SKM-1 (cell line): Measurements from ENCODE around the gene NHEJ1.

Experiments
- DNase-seq: peaks from one replicate; lab custom pipeline; 2025; ENCODE audit not compliant: unreplicated experiment; lab: John Stamatoyannopoulos, UW

Gene NHEJ1

GRCh38 chr2:219059725-219060682, 100.6 kb downstream of the NHEJ1 start:
- no peak for DNase-seq

GRCh38 chr2:219059375-219059724, 101.3 kb downstream of the NHEJ1 start:
- no peak for DNase-seq

DNA sequence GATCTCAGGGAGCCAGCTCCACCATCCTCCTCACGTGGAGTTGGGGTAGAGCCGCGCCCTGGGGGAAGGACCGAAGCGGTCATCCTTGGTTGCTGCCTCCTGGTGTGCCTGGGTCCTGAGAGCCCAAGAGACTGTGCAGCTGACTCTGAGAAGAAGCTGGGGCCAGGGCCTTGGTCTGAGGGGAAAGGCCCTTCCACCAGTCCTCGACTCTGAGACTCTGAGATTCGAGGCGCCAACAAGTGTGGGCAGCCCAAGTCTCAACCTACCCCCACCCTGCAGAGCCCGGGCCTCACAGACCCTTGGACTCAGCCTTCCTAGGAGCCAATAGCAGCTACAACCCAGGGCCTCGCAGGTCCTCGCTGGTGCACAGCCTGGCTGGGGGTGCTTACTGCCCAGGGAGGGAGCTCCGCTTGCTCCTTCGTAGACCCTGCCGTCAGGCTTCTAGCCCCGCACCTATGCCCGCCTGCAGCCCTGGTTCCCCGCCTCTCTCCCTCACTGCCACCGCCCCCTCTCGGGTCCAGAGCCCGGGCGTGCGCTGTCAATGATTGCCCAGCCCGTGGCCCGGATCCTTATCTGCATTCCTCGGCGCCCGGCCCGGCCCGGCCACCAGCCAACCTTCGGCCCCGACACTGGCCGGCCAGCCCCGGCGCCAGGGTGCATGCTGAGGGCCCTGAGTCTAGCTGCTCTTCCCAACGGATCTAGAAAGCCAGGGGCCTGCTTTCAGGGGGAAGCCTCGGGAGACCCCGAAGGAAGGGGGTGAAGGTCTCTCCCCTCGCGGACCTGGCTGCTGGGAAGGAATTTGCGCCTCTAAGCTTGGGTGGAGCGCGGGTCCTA, 101.9 kb downstream of the NHEJ1 start:
- DNase-seq, result no peak

- peak; percentile 19 for DNase-seq
These were observed 102.7 kb downstream of the NHEJ1 start for GRCh38 chr2:219057709-219058540.

DNA sequence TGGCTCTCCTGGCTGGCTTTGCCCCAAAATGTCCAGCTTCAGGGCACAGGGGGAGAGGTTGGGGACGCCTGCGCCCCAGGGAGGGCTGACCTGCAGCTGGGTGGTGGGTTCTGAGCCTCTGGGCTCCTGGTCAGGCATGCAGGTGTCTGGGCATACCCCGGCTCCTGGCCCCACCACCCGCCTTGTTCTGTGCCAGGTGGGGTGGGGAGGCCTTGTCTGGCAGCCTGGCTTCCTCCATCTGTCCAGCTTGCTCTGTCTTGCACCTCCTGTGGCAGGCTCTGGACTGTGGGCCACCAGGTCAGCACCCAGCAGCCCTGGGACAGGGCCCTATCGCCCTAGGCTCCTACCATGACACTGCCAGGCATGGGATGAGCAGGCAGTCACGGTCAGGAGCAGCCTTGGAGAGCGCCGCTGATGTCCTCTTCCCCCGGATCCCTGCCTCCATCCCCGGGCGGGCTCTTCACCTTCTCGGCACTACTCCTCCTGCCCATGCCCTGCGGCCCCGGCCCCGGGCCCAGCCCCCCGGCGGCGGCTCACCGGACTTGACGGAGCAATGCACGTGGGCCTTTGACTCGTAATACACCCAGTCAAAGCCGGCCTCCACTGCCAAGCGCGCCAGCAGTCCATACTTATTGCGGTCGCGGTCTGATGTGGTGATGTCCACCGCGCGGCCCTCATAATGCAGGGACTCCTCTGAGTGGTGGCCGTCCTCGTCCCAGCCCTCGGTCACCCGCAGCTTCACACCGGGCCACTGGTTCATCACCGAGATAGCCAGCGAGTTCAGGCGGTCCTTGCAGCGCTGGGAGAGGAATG, 103.5 kb downstream of the NHEJ1 start:
- DNase-seq, result no peak

DNA sequence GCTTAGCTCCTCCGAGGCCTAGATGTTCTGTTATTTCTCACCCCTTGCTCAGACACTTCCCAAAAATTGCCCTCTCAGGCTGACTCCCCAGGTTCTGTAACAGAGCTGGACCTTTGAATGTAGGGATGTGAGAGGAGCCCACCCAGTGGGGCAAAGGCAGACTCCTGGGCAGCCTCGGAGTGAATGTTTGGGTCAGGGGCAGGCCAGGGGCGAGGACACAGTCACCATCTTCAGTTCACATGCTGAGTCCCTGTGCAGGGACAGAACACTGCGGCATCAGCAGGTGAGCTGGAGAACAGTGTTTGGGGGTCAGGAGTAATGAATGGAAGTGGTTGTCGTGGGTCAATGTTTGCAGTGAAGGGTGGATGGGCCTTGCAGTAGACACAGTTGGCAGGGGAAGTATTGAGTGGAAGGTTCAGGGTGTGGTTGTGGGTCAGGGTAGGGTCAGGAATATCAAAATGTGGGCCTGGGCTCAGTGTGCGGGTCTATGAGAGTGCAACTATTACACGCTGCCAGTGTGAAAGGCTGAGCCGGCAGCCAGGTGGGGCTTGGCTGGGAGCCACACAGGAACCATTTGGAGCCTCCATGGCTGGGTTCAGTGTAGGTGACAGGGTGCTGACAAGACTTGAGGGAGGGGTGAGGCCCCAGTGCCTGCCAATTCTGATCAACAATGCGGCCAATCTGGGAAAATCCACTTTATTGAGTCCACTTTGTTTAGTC, 104.3 kb downstream of the NHEJ1 start:
- DNase-seq, result no peak

GRCh38 chr2:219054956-219055903, 105.4 kb downstream of the NHEJ1 start:
- DNase-seq, result no peak

- no peak for DNase-seq
These were observed 111.3 kb downstream of the NHEJ1 start for GRCh38 chr2:219049282-219049681.

DNA sequence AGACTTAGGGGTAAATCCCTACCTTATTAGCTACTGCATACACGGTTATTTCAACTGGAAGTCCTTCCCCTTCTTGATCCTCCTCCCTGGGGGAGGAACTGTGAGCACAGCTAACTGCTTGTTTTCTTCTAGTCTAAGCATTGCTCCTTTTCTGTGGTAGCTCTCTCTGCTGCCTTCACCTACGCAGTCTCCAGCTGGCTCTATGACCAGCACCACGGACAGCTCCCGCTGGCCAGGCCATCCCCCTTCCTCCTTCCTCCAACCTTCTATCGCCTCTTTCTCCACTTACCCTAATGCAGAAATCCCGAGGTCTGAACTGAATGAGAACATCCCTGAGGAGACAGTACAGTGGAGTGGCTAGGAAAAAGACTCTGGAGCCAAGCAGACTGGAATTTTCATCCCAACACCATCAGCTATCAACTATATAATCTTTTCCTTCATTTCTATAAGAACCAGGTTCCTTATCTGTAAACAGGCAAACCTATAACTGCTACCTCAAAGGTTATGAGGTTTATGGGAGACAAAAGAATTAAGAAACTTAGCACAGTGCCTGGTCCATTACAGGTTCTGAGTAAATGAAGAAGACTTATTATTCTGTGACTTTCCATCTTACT, 114.6 kb downstream of the NHEJ1 start:
- DNase-seq, result no peak

DNA sequence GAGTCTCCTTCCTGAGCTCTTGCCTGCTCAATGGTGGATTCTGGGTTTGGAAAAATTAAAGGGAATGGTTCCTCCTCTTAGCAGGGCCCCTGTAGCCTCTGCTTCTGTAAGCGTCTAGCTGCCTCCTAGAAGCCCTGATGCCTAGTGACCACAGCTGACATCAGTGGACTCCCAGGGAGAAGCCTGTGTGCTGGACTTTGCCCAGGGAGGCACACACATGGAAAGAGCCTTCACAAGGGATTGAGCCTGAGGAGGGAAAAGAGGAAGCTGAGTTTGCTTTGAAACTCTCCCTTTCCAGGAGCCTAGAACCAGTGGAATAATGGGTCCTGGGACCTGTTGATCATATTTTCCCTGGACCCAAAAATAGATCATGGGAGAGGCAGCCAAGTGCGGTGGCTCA, 117.9 kb downstream of the NHEJ1 start:
- DNase-seq, result no peak

GRCh38 chr2:219042157-219042556, 118.5 kb downstream of the NHEJ1 start:
- DNase-seq, result no peak

GRCh38 chr2:219041252-219041651, 119.4 kb downstream of the NHEJ1 start, which contains the start of gene CFAP65:
TSS of gene CFAP65 (minus strand) at chr2:219041516. CDS start at chr2:219039048, 2,468 bp downstream.
- no peak for DNase-seq

GRCh38 chr2:219038600-219038999, 122.0 kb downstream of the NHEJ1 start:
- DNase-seq, result no peak

GRCh38 chr2:219037783-219038499, 122.7 kb downstream of the NHEJ1 start:
- DNase-seq, result no peak

DNA sequence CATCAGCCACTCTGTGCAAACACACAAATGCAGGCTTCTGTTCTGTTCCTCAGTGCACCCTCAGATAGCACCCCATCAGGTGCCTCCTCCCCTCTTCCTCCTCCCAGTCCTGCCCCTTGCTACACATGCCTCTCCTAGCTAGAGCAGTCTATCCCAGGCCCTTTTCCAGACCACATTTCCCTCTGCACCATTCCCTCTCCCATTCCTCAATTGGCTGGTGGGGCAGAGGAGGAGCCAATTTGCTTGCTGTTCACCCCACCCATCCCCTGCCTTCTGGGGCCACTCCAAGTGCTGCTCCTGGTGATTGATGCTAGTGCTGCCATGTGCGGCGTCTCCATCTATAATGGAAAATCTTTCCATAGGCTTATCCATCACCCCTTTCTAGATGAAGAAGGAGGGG, 124.7 kb downstream of the NHEJ1 start:
- DNase-seq, result no peak

GRCh38 chr2:219034823-219035222, 125.8 kb downstream of the NHEJ1 start:
- no peak for DNase-seq

- no peak for DNase-seq
These were observed 128.4 kb downstream of the NHEJ1 start for GRCh38 chr2:219032051-219032745.
